Fibroblast of lung (primary cell): ENCODE data around the gene TMEM198. TPM values are rescaled to one million over a fixed set of nuclear protein-coding genes. Genes with fewer than 3 reads are reported as not detected.

Experiments
- DNase-seq, 2 donors: peaks; one replicate each; pipeline versions ENCODE4 v3.0.0 to v3.0.0-alpha.2; 2010; ENCODE audit warnings: low read depth in 2 of 2
- H2AFZ ChIP-seq: 2 replicates; pipeline ENCODE4 v1.5.1; 2012; ENCODE audit warnings: low read length, control low read depth, inconsistent platforms
- H3K27ac ChIP-seq: 2 replicates; pipeline ENCODE4 v1.5.1; 2011; ENCODE audit warnings: low read length, control low read depth; ENCODE audit not compliant: insufficient read depth
- H3K27me3 ChIP-seq: 2 replicates; pipeline ENCODE4 v1.5.1; 2011; ENCODE audit warnings: mild to moderate bottlenecking, low read length; ENCODE audit not compliant: control insufficient read depth, insufficient read depth
- H3K36me3 ChIP-seq: 2 replicates; pipeline ENCODE4 v1.5.1; 2011; ENCODE audit warnings: low read length; ENCODE audit not compliant: control insufficient read depth, insufficient read depth
- H3K4me1 ChIP-seq: 2 replicates; pipeline ENCODE4 v1.5.1; 2011; ENCODE audit warnings: low read length; ENCODE audit not compliant: control insufficient read depth, insufficient read depth; ENCODE audit errors: extremely low read depth
- H3K4me2 ChIP-seq: 2 replicates; pipeline ENCODE4 v1.5.1; 2011; ENCODE audit warnings: low read length, control low read depth; ENCODE audit not compliant: insufficient read depth; ENCODE audit errors: extremely low read depth
- H3K4me3 ChIP-seq, 4 experiments: fragments of 200-600 bp in 1 of 4; sonication (generic) in 1 of 4; replicated peaks in 1 of 4; 2 replicates each; pipeline ENCODE4 v1.5.1; 2011 to 2016; ENCODE audit warnings: low read length in 4 of 4, low read depth in 3 of 4, mild to moderate bottlenecking in 3 of 4, control low read depth in 2 of 4, inconsistent platforms in 1 of 4, mixed read lengths in 1 of 4; ENCODE audit not compliant: insufficient read depth in 1 of 4; ENCODE audit errors: control extremely low read depth in 1 of 4
- H3K79me2 ChIP-seq: 2 replicates; pipeline ENCODE4 v1.5.1; 2012; ENCODE audit warnings: mild to moderate bottlenecking, low read length, inconsistent platforms; ENCODE audit not compliant: control insufficient read depth, insufficient read depth
- H3K9ac ChIP-seq: 2 replicates; pipeline ENCODE4 v1.5.1; 2011; ENCODE audit warnings: mild to moderate bottlenecking, low read length, control low read depth; ENCODE audit not compliant: insufficient read depth
- H3K9me3 ChIP-seq: 2 replicates; pipeline ENCODE4 v1.5.1; 2012; ENCODE audit warnings: low read depth, low read length; ENCODE audit not compliant: control insufficient read depth, insufficient read depth
- H4K20me1 ChIP-seq: 2 replicates; pipeline ENCODE4 v1.5.1; 2011; ENCODE audit warnings: low read length; ENCODE audit not compliant: control insufficient read depth, insufficient read depth; ENCODE audit errors: extremely low read depth
- EZH2 ChIP-seq: IDR thresholded peaks from 2 replicates; pipeline ENCODE4 v1.5.1; 2012; ENCODE audit warnings: low read length, control low read depth, mild to moderate bottlenecking; ENCODE audit errors: missing control alignments
- polyA plus RNA-seq, 2 donors: library from polyadenylated mRNA; depleted of rRNA in 1 of 2; stranded (reverse) in 1 of 2; unstranded in 1 of 2; fragments of >200 nt; gene quantifications; 2 replicates each; pipeline ENCODE4 v1.2.1, GENCODE V29; 2011 to 2012; ENCODE audit warnings: missing spikeins in 1 of 2
- total RNA-seq: library from RNA; depleted of rRNA; stranded (reverse); fragments of >200 nt; gene quantifications from 2 replicates; pipeline ENCODE4 v1.2.1, GENCODE V29; 2014
- TF ChIP-seq, protein P1 (sequence below), 2 donors: IDR thresholded peaks in 1 of 2; conservative IDR thresholded peaks in 1 of 2; 1 replicate in 1 of 2; 2 replicates in 1 of 2; pipeline ENCODE4 v1.5.1; 2011 to 2012; ENCODE audit warnings: low read length in 2 of 2, control low read depth in 1 of 2, inconsistent platforms in 1 of 2, low read depth in 1 of 2, mild to moderate bottlenecking in 1 of 2

Gene TMEM198
- total and polyA plus RNA-seq, 2 donors (not counting 1 experiment from before 2014, with no cell fraction given) = 0.70 to 0.99 TPM

GRCh38 chr2:219505585-219505984 lies 38.2 kb upstream of the TMEM198 start:
- Histone ChIP-seq H3K27me3 (peaks cover 5% of the 10 kb centered on the region), H3K36me3 (peaks cover 18% of the 10 kb centered on the region), H3K4me2 (no peak overlapping the region), H4K20me1 (no peaks in the 10 kb centered on the region), H3K9ac (no peak overlapping the region), H3K4me3 (no peak overlapping the region), H3K4me1 (no peaks in the 10 kb centered on the region), H3K27ac (no peak overlapping the region), H3K9me3 (no peaks in the 10 kb centered on the region), H3K79me2 (no peaks in the 10 kb centered on the region), H2AFZ (no peak overlapping the region)
- DNase-seq = no peak
- no peak for TF ChIP-seq EZH2
- TF ChIP-seq, protein P1, sequence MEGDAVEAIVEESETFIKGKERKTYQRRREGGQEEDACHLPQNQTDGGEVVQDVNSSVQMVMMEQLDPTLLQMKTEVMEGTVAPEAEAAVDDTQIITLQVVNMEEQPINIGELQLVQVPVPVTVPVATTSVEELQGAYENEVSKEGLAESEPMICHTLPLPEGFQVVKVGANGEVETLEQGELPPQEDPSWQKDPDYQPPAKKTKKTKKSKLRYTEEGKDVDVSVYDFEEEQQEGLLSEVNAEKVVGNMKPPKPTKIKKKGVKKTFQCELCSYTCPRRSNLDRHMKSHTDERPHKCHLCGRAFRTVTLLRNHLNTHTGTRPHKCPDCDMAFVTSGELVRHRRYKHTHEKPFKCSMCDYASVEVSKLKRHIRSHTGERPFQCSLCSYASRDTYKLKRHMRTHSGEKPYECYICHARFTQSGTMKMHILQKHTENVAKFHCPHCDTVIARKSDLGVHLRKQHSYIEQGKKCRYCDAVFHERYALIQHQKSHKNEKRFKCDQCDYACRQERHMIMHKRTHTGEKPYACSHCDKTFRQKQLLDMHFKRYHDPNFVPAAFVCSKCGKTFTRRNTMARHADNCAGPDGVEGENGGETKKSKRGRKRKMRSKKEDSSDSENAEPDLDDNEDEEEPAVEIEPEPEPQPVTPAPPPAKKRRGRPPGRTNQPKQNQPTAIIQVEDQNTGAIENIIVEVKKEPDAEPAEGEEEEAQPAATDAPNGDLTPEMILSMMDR (conservative IDR thresholded peaks at IDR 0.05 in 1 of 2, IDR thresholded peaks at IDR 0.05 in 1 of 2; ENCODE audit: low read depth in 1 of 2, low read length in 2 of 2) = no peak

DNA sequence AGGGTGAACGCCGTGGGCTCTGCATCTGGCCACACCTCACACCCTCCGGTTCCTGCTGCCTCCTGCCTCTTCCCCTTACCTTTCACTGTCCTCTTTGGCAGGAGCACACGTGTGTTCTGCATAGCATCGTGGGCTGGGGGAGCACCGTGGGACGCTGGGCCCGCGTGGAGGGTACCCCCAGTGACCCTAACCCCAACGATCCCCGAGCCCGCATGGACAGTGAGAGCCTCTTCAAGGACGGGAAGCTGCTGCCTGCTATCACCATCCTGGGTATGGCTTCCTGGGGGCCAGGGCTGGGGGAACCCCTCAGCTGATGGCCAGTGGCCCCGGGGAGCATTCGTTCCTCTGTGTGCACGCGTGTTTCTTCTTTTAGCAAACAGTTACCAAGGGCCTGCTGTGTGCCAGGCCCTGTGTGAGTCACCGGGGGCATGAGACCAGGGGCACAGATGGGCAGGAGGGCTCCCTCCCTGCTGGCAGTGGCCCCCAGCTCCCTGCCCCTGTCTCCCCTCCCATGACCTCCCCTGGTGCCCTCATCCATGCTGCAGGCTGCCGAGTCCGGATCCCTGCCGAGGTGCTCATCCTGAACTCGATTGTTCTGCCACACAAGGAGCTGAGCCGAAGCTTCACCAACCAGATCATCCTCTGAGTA lies 37.6 kb upstream of the TMEM198 start:
- H3K27ac ChIP-seq = no peak overlapping the region
- H3K4me1 ChIP-seq = no peaks in the 10 kb centered on the region
- peaks cover 18% of the 10 kb centered on the region for H3K36me3 ChIP-seq
- no peaks in the 10 kb centered on the region for H3K9me3 ChIP-seq
- no peak overlapping the region for H2AFZ ChIP-seq
- TF ChIP-seq, protein P1 (conservative IDR thresholded peaks at IDR 0.05 in 1 of 2, IDR thresholded peaks at IDR 0.05 in 1 of 2; ENCODE audit: low read depth in 1 of 2, low read length in 2 of 2) = no peak
- TF ChIP-seq EZH2 = no peak
- no peak overlapping the region for H3K9ac ChIP-seq
- DNase-seq = no peak
- no peak overlapping the region for H3K4me3 ChIP-seq
- H4K20me1 ChIP-seq = no peaks in the 10 kb centered on the region
- peaks cover 10% of the 10 kb centered on the region for H3K27me3 ChIP-seq
- H3K4me2 ChIP-seq = no peak overlapping the region
- H3K79me2 ChIP-seq = no peaks in the 10 kb centered on the region

- peaks cover 16% of the 10 kb centered on the region for H3K36me3 ChIP-seq
- H3K79me2 ChIP-seq = no peaks in the 10 kb centered on the region
- no peaks in the 10 kb centered on the region for H3K9me3 ChIP-seq
- H3K4me3 ChIP-seq = no peak overlapping the region
- H3K9ac ChIP-seq = no peak overlapping the region
- H3K27ac ChIP-seq = no peak overlapping the region
- H3K4me1 ChIP-seq = no peaks in the 10 kb centered on the region
- H3K4me2 ChIP-seq = no peak overlapping the region
- peaks cover 13% of the 10 kb centered on the region for H3K27me3 ChIP-seq
- H4K20me1 ChIP-seq = no peaks in the 10 kb centered on the region
- no peak for DNase-seq
- TF ChIP-seq, protein P1 (conservative IDR thresholded peaks at IDR 0.05 in 1 of 2, IDR thresholded peaks at IDR 0.05 in 1 of 2; ENCODE audit: low read depth in 1 of 2, low read length in 2 of 2) = no peak
- no peak for TF ChIP-seq EZH2
- no peak overlapping the region for H2AFZ ChIP-seq
Observed at GRCh38 chr2:219506802-219507526, 36.9 kb upstream of the TMEM198 start.
